HT1080 (cell line): ENCODE results near the gene SYNRG. TPM values are rescaled to one million over a fixed set of nuclear protein-coding genes. Genes with fewer than 3 reads are reported as not detected.
A peak's percentile ranks its signal among the peaks of the same experiment; 100 is the strongest.
"Not testable (repeated sequence)": the region's sequence is repeated elsewhere in the genome, so short reads cannot be mapped to it uniquely, and the experiment has no call there.

Source experiments
- DNase-seq: peaks from one replicate; pipeline ENCODE4 v3.0.0-alpha.2; 2015; ENCODE audit warnings: low read depth
- total RNA-seq: library from RNA; depleted of rRNA; stranded (reverse); fragments of >200 nt; shearing (Covaris generic); gene quantifications from 2 replicates; pipeline ENCODE4 v1.2.3, GENCODE V29; 2014

The SYNRG gene
- total RNA-seq, 1 experiment from 2014 or later = 7.4 TPM

- DNase-seq = no peak
These were observed 63.7 kb downstream of the SYNRG start for GRCh38 chr17:37545486-37545885.

- DNase-seq = no peak
These were observed 65.6 kb downstream of the SYNRG start for GRCh38 chr17:37543637-37544052.

GRCh38 chr17:37541880-37542660, 67.1 kb downstream of the SYNRG start:
- peak; percentile 25 for DNase-seq

GRCh38 chr17:37538981-37539659, 70.1 kb downstream of the SYNRG start:
- DNase-seq = no peak

GRCh38 chr17:37535906-37536305, 73.3 kb downstream of the SYNRG start:
- DNase-seq = no peak

- DNase-seq = no peak
These were observed 76.5 kb downstream of the SYNRG start for GRCh38 chr17:37532756-37533155.

GRCh38 chr17:37530420-37530819, 78.8 kb downstream of the SYNRG start:
- DNase-seq = no peak

GRCh38 chr17:37527249-37527851, 81.9 kb downstream of the SYNRG start:
- peak; percentile 52 for DNase-seq

GRCh38 chr17:37523715-37524219, 85.5 kb downstream of the SYNRG start:
- DNase-seq = no peak

- DNase-seq = no peak
These were observed 87.4 kb downstream of the SYNRG start for GRCh38 chr17:37521821-37522220.

- DNase-seq = no peak
These were observed 89.0 kb downstream of the SYNRG start for GRCh38 chr17:37520174-37520573.

- DNase-seq = no peak
These were observed 89.8 kb downstream of the SYNRG start for GRCh38 chr17:37519251-37519985.

GRCh38 chr17:37518826-37519225, 90.4 kb downstream of the SYNRG start:
- no peak for DNase-seq

- no peak for DNase-seq
These were observed 91.3 kb downstream of the SYNRG start for GRCh38 chr17:37517881-37518280.

- peak; percentile 26 for DNase-seq
These were observed 93.1 kb downstream of the SYNRG start for GRCh38 chr17:37516127-37516571.

- no peak for DNase-seq
These were observed 95.5 kb downstream of the SYNRG start for GRCh38 chr17:37513711-37514110.

- no peak for DNase-seq
These were observed 96.7 kb downstream of the SYNRG start for GRCh38 chr17:37512442-37513068.

- DNase-seq = not testable (repeated sequence)
These were observed 97.6 kb downstream of the SYNRG start for GRCh38 chr17:37511642-37512041.

GRCh38 chr17:37510056-37510455, 99.2 kb downstream of the SYNRG start:
- no peak for DNase-seq

- DNase-seq = no peak
These were observed 102.1 kb downstream of the SYNRG start for GRCh38 chr17:37507111-37507510.

- DNase-seq = peak; percentile 51
These were observed 102.5 kb downstream of the SYNRG start for GRCh38 chr17:37506678-37507077.
